ENCODE data around the gene HDGFL3. TPM values are rescaled to one million over a fixed set of nuclear protein-coding genes. Genes with fewer than 3 reads are reported as not detected.
"Not testable (repeated sequence)": the region's sequence is repeated elsewhere in the genome, so short reads cannot be mapped to it uniquely, and the experiment has no call there.

The HDGFL3 gene
- total RNA-seq, 1 donor from 2014 or later = 231 TPM

GRCh38 chr15:83085461-83085860 lies 122.2 kb downstream of the HDGFL3 start:
- not testable (repeated sequence) for H3K4me1 ChIP-seq; H3K27me3 Mint-ChIP-seq (ENCODE audit: insufficient read depth, low read depth); H3K4me3 ChIP-seq; H3K9ac ChIP-seq; H3K27ac ChIP-seq; H3K79me2 ChIP-seq (ENCODE audit: low read depth); H3K4me3 Mint-ChIP-seq; H3K27ac Mint-ChIP-seq; H3K27me3 ChIP-seq; H3K4me1 Mint-ChIP-seq; H3K9me3 ChIP-seq (ENCODE audit: low read depth); H3F3A ChIP-seq (ENCODE audit: low read depth); H2AFZ ChIP-seq (replicated peaks); H3K36me3 Mint-ChIP-seq; H3K4me2 ChIP-seq; H3K9me3 Mint-ChIP-seq; H4K20me1 ChIP-seq (ENCODE audit: low read depth); H3K36me3 ChIP-seq; DNase-seq (ENCODE audit: low spot score)
- peak; percentile 18 for TF ChIP-seq CTCF (IDR thresholded peaks at IDR 0.05)

DNA sequence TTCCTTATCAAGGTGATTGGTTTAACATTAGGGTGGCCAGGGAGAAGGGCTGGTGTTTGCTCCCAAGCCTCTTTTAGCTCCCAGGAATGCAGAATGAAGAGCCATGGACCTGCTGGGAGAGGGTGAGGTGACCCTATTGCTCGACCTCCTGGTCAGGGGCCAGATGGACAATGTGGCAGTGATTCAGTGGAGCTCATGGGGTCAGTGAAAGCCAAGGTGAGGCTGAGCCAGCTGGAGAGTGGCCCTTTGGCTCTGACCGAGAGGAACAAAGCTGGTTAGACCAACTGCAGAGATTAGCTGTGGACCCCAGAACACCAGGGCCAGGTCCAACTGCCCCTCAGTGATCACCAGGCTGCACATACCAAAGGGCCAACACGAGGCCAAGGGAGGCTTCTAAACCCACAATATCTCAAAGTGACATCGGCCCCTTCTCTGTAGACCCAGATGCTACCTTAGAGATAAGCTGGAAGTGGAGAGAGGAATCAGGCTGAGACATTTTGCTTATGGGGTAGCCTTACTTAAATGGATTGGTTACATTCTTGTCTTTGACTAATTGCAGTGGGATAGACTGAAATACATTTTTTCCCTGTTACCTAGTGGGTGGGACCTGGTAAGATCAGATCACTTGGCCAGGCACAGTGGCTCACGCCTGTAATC lies 124.8 kb downstream of the HDGFL3 start:
- no peaks in the 10 kb centered on the region for H3K36me3 Mint-ChIP-seq
- no peak overlapping the region for H3K4me3 Mint-ChIP-seq
- H3K9me3 ChIP-seq (ENCODE audit: low read depth) = no peaks in the 10 kb centered on the region
- H3K27me3 Mint-ChIP-seq (ENCODE audit: insufficient read depth, low read depth) = no peaks in the 10 kb centered on the region
- H2AFZ ChIP-seq (replicated peaks) = no peak overlapping the region
- H3F3A ChIP-seq (ENCODE audit: low read depth) = no peaks in the 10 kb centered on the region
- H4K20me1 ChIP-seq (ENCODE audit: low read depth) = no peaks in the 10 kb centered on the region
- H3K36me3 ChIP-seq = no peaks in the 10 kb centered on the region
- no peak overlapping the region for H3K9ac ChIP-seq
- no peaks in the 10 kb centered on the region for H3K4me1 ChIP-seq
- H3K27ac Mint-ChIP-seq = no peak overlapping the region
- H3K9me3 Mint-ChIP-seq = no peaks in the 10 kb centered on the region
- no peak for TF ChIP-seq CTCF (IDR thresholded peaks at IDR 0.05)
- H3K4me3 ChIP-seq = no peak overlapping the region
- H3K79me2 ChIP-seq (ENCODE audit: low read depth) = no peaks in the 10 kb centered on the region
- no peak for DNase-seq (ENCODE audit: low spot score)
- no peak overlapping the region for H3K27ac ChIP-seq
- no peaks in the 10 kb centered on the region for H3K27me3 ChIP-seq
- no peaks in the 10 kb centered on the region for H3K4me1 Mint-ChIP-seq
- H3K4me2 ChIP-seq = no peak overlapping the region

DNA sequence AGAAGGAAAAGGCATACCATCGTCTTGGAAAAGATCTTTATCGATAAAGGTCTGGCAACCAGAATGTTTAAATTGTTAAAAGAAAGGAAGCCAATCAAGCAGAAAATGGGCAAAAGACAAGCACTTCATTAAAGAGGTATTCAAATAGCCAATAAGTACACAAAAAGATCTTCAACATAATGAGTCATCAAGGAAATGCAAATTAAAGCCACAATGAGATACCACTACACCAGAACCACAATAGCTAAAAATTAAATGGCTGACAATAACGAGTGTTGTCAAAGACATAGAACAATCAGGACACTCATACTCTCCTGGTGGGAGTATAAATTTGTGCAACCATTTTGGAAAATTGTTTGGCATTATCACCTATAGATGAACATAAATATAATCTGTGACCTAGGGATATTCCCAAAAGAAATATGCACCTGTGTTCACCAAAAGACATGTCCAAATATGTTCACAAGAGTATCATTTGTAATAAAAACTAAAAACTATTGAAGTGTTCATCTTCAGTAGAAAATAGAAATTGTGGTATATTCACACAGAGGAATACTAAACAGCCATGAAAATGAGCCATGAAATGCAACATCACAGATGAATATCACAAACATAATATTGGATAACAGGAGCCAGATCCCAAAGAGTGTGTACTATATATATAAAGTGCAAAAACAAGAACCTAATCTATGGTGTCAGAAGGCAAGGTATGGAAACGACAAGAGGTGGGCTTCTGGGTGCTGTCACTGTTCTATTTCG lies 126.2 kb downstream of the HDGFL3 start:
- no peaks in the 10 kb centered on the region for H3F3A ChIP-seq (ENCODE audit: low read depth)
- no peak overlapping the region for H3K4me3 Mint-ChIP-seq
- H3K79me2 ChIP-seq (ENCODE audit: low read depth) = no peaks in the 10 kb centered on the region
- H3K4me1 Mint-ChIP-seq = no peaks in the 10 kb centered on the region
- H3K27ac Mint-ChIP-seq = no peak overlapping the region
- H3K27me3 ChIP-seq = no peaks in the 10 kb centered on the region
- H4K20me1 ChIP-seq (ENCODE audit: low read depth) = no peaks in the 10 kb centered on the region
- H3K27ac ChIP-seq = no peak overlapping the region
- no peak overlapping the region for H2AFZ ChIP-seq (replicated peaks)
- H3K36me3 Mint-ChIP-seq = no peaks in the 10 kb centered on the region
- H3K4me2 ChIP-seq = no peak overlapping the region
- H3K36me3 ChIP-seq = no peaks in the 10 kb centered on the region
- H3K4me3 ChIP-seq = no peak overlapping the region
- H3K9me3 Mint-ChIP-seq = no peaks in the 10 kb centered on the region
- H3K9ac ChIP-seq = no peak overlapping the region
- no peaks in the 10 kb centered on the region for H3K4me1 ChIP-seq
- H3K27me3 Mint-ChIP-seq (ENCODE audit: insufficient read depth, low read depth) = no peaks in the 10 kb centered on the region
- TF ChIP-seq EZH2phosphoT487 (IDR thresholded peaks at IDR 0.05) (no peak), CTCF (IDR thresholded peaks at IDR 0.05) (no peak), EZH2 (IDR thresholded peaks at IDR 0.05) (no peak)
- no peaks in the 10 kb centered on the region for H3K9me3 ChIP-seq (ENCODE audit: low read depth)
- DNase-seq (ENCODE audit: low spot score) = no peak

Measured in neural progenitor cell (in vitro differentiated cells).